K562 (cell line): ENCODE results near the gene OXT. TPM values are rescaled to one million over a fixed set of nuclear protein-coding genes. Genes with fewer than 3 reads are reported as not detected.

ENCODE experiments used
- ATAC-seq: fragments of 200-7000 bp; cut with Tn5 transposase; 3 replicates; pipeline ENCODE4 v1.9.1; 2020; ENCODE audit warnings: moderate library complexity
- BruUV-seq: library from RNA; stranded (reverse); fragments of 400-500 nt; replicated peaks from 2 replicates; lab custom pipeline; 2021; lab: Mats Ljungman, UMichigan
- CTCF ChIA-PET: fragments of 300-600 bp; formaldehyde crosslinking; extraction: SDS; loops from one replicate; lab custom pipeline; 2021; ENCODE audit warnings: low intra/inter-chr PET ratio; lab: Yijun Ruan, JAX
- POLR2A ChIA-PET: fragments of 300-600, 350-650 bp; sonication (Branson Sonifier 250); formaldehyde crosslinking; extraction: SDS; loops from one replicate; lab custom pipeline; 2021; ENCODE audit warnings: antibody characterized with exemption, inconsistent platforms; lab: Yijun Ruan, JAX
- DNase-seq, 4 experiments: peaks; one replicate each; pipeline versions ENCODE4 v3.0.0 to v3.0.0-alpha.2; 2011 to 2018; ENCODE audit warnings: low spot score in 3 of 4, mixed read lengths in 3 of 4; ENCODE audit errors: extremely low read depth in 1 of 4
- FAIRE-seq: peaks from 2 replicates; lab custom pipeline; 2011; peaks lifted over from hg19 to GRCh38; lab: Jason Lieb, UNC
- H2AFZ ChIP-seq: 2 replicates; pipeline ENCODE4 v1.6.0; 2011; ENCODE audit warnings: low read depth, low read length, control low read depth, inconsistent platforms
- H3K27ac ChIP-seq: fragments of 200-600 bp; 3 replicates; pipeline ENCODE4 v1.8.0; 2011; ENCODE audit warnings: low read depth, mild to moderate bottlenecking, control low read depth, inconsistent platforms, low read length, moderate library complexity, mixed read lengths; ENCODE audit errors: extremely low read depth
- H3K27me3 ChIP-seq, 2 experiments: fragments of 300-600 bp in 1 of 2; 2 replicates in 1 of 2; 3 replicates in 1 of 2; pipeline versions ENCODE4 v1.6.0 to v1.8.0; 2011; ENCODE audit warnings: inconsistent platforms in 2 of 2, low read length in 2 of 2, mild to moderate bottlenecking in 1 of 2, mixed read lengths in 1 of 2, moderate library complexity in 1 of 2; ENCODE audit not compliant: control insufficient read depth in 2 of 2, insufficient read depth in 2 of 2
- H3K36me3 ChIP-seq: fragments of 300-600 bp; 3 replicates; pipeline ENCODE4 v1.8.0; 2011; ENCODE audit warnings: mild to moderate bottlenecking, low read length, inconsistent platforms; ENCODE audit not compliant: control insufficient read depth, insufficient read depth
- H3K4me1 ChIP-seq, 2 experiments: fragments of 200-600 bp in 1 of 2; replicated peaks in 1 of 2; 2 replicates in 1 of 2; 3 replicates in 1 of 2; pipeline versions ENCODE4 v1.5.1 to v1.8.0; 2011; ENCODE audit warnings: inconsistent platforms in 2 of 2, low read length in 2 of 2, mild to moderate bottlenecking in 1 of 2, mixed read lengths in 1 of 2, moderate library complexity in 1 of 2; ENCODE audit not compliant: control insufficient read depth in 2 of 2, insufficient read depth in 2 of 2
- H3K4me2 ChIP-seq: 2 replicates; pipeline ENCODE4 v1.6.1; 2011; ENCODE audit warnings: low read length, control low read depth, inconsistent platforms, mixed read lengths; ENCODE audit not compliant: insufficient read depth
- H3K4me3 ChIP-seq: fragments of 200-600 bp; sonication (generic), shearing (Covaris generic); 2 replicates; pipeline ENCODE4 v1.5.1; 2016; ENCODE audit warnings: control low read depth, inconsistent platforms
- H3K79me2 ChIP-seq: fragments of 200-600 bp; 3 replicates; pipeline ENCODE4 v1.8.0; 2011; ENCODE audit warnings: low read length, inconsistent platforms; ENCODE audit not compliant: control insufficient read depth, insufficient read depth
- H3K9ac ChIP-seq, 2 experiments: 2 replicates each; pipeline versions ENCODE4 v1.6.0 to v1.6.1; 2011; ENCODE audit warnings: low read depth in 2 of 2, low read length in 2 of 2, control low read depth in 1 of 2, inconsistent platforms in 1 of 2, mild to moderate bottlenecking in 1 of 2, mixed read lengths in 1 of 2; ENCODE audit not compliant: insufficient read depth in 1 of 2
- H3K9me1 ChIP-seq: one replicate; pipeline ENCODE4 v1.6.0; 2011; ENCODE audit warnings: inconsistent platforms, mild to moderate bottlenecking, low read length, moderate library complexity; ENCODE audit not compliant: control insufficient read depth, insufficient read depth
- H3K9me3 ChIP-seq: replicated peaks from 2 replicates; pipeline ENCODE4 v1.5.1; 2011; ENCODE audit warnings: low read depth, low read length, inconsistent platforms; ENCODE audit not compliant: control insufficient read depth, insufficient read depth
- H4K20me1 ChIP-seq: replicated peaks from 2 replicates; pipeline ENCODE4 v1.6.1; 2011; ENCODE audit warnings: low read length, inconsistent platforms, mixed read lengths; ENCODE audit not compliant: control insufficient read depth, insufficient read depth
- CREB1 ChIP-seq, 2 experiments: sonication (generic) in 1 of 2; formaldehyde crosslinking in 1 of 2; IDR thresholded peaks; 2 replicates each; pipeline versions ENCODE4 v1.6.1 to v1.8.0; 2012 to 2022; ENCODE audit warnings: inconsistent platforms in 1 of 2, mild to moderate bottlenecking in 1 of 2, missing genetic modification reagents in 1 of 2, moderate library complexity in 1 of 2
- ESRRA ChIP-seq: fragments of 450-650 bp; IDR thresholded peaks from 2 replicates; pipeline ENCODE4 v1.6.1; 2014; ENCODE audit warnings: low read depth, mild to moderate bottlenecking, moderate library complexity, borderline replicate concordance
- EWSR1 ChIP-seq: fragments of 450-650 bp; IDR thresholded peaks from 2 replicates; pipeline ENCODE4 v1.6.1; 2018; ENCODE audit warnings: borderline replicate concordance, mild to moderate bottlenecking, low read depth, moderate library complexity; ENCODE audit not compliant: partially characterized antibody
- HMG20A ChIP-seq: fragments of 450-650 bp; formaldehyde crosslinking; conservative IDR thresholded peaks from 2 replicates; pipeline ENCODE4 v1.4.0; 2020; ENCODE audit warnings: mild to moderate bottlenecking, mixed read lengths
- HOXB6 ChIP-seq: fragments of 250-450 bp; sonication (Bioruptor Pico); IDR thresholded peaks from 2 replicates; pipeline ENCODE4 v1.5.1; 2022; ENCODE audit warnings: mild to moderate bottlenecking, borderline replicate concordance
- JUNB ChIP-seq: fragments of 450-650 bp; formaldehyde crosslinking; conservative IDR thresholded peaks from 2 replicates; pipeline ENCODE4 v1.4.0; 2020; ENCODE audit warnings: mild to moderate bottlenecking
- NFRKB ChIP-seq: fragments of 450-650 bp; IDR thresholded peaks from 2 replicates; pipeline ENCODE4 v1.6.1; 2016; ENCODE audit warnings: low read depth
- PRDM10 ChIP-seq: fragments of 450-650 bp; IDR thresholded peaks from 2 replicates; pipeline ENCODE4 v1.6.1; 2018; ENCODE audit not compliant: partially characterized antibody
- SMARCA4 ChIP-seq: fragments of 450-650 bp; IDR thresholded peaks from 2 replicates; pipeline ENCODE4 v1.6.1; 2016
- XRCC5 ChIP-seq: fragments of 200-400 bp; formaldehyde crosslinking; IDR thresholded peaks from 2 replicates; pipeline ENCODE4 v1.6.1; 2017; ENCODE audit warnings: low read depth, mild to moderate bottlenecking, low read length
- ZNF24 ChIP-seq: fragments of 450-650 bp; IDR thresholded peaks from 2 replicates; pipeline ENCODE4 v1.6.1; 2016
- ZNF3 ChIP-seq: fragments of 250-450 bp; sonication (Bioruptor Pico); IDR thresholded peaks from 2 replicates; pipeline ENCODE4 v1.5.0; 2021; ENCODE audit warnings: mild to moderate bottlenecking, moderate library complexity
- WGBS: fragments of 100-300 bp; shearing (Covaris generic); methylation state at CpG from one replicate; pipeline ENCODE4 v1.1.6; 2016; ENCODE audit warnings: low coverage, mixed read lengths; ENCODE audit not compliant: insufficient coverage; ENCODE audit errors: missing lambda C conversion rate; 5-methylcytosine and 5-hydroxymethylcytosine counted together
- in situ Hi-C: fragments of 300-500 bp; cut with MboI; formaldehyde crosslinking; loops from 4 replicates; pipeline ENCODE4 v1.15.0; 2018; ENCODE audit warnings: inconsistent platforms, mixed read lengths
- intact Hi-C: fragments of 100-400 bp; cut with micrococcal nuclease; formaldehyde crosslinking; loops from 2 replicates; pipeline ENCODE4 v1.14.2; 2022
- polyA plus RNA-seq, 8 experiments: library from polyadenylated mRNA; depleted of rRNA in 4 of 8; stranded (reverse) in 5 of 8; unstranded in 3 of 8; fragments of >200 nt; fragmentation: Nextera tagmentation in 2 of 8; fragmentation: Illumina TruSeq in 1 of 8; extraction: Ambion mirVana in 2 of 8; extraction: Trizol in 1 of 8; gene quantifications; 2 replicates each; pipeline versions ENCODE4 v1.2.1 to v1.2.3, GENCODE V29; 2011 to 2014; ENCODE audit warnings: inconsistent platforms in 1 of 8, missing spikeins in 1 of 8
- total RNA-seq, 7 experiments: library from RNA; depleted of rRNA in 6 of 7; stranded (reverse); fragments of >200 nt in 6 of 7; fragmentation: Illumina TruSeq in 2 of 7; extraction: Trizol in 2 of 7; gene quantifications; 2 replicates each; pipeline versions ENCODE4 v1.2.1 to v1.2.3, GENCODE V29; 2011 to 2021; ENCODE audit warnings: low replicate concordance in 1 of 7
- TF ChIP-seq, protein P1 (sequence below): fragments of 200-400 bp; formaldehyde crosslinking; IDR thresholded peaks from 2 replicates; pipeline ENCODE4 v1.6.1; 2017; ENCODE audit warnings: mild to moderate bottlenecking, low read depth, low read length, moderate library complexity
- TF ChIP-seq, protein P2 (sequence below): fragments of 150-350 bp; conservative IDR thresholded peaks from 2 replicates; pipeline ENCODE4 v1.6.1; 2014; ENCODE audit warnings: low read length

Gene OXT
- total and polyA plus RNA-seq, 9 of the 15 experiments (the other 6 are each of a cell fraction or from before 2014, with no cell fraction given) = not detected

GRCh38 chr20:3032624-3033023 lies 38.8 kb upstream of the OXT start (continued):
- TF ChIP-seq JUNB (CRISPR knock-in tag) (no peak), HMG20A (CRISPR knock-in tag) (no peak)

GRCh38 chr20:3037654-3038053 lies 33.8 kb upstream of the OXT start:
- Histone ChIP-seq H3K9me1 (no peaks in the 10 kb centered on the region), H3K4me2 (no peak overlapping the region), H4K20me1 (no peaks in the 10 kb centered on the region), H3K4me1 (peaks cover 6% of the 10 kb centered on the region in 2 experiments; a peak in 4 of 5 replicates), H3K36me3 (peaks cover 70% of the 10 kb centered on the region; the same call in 2 of the 3 replicates), H3K9me3 (no peaks in the 10 kb centered on the region), H3K9ac (no peak overlapping the region; a peak in 1 of 4 replicates), H2AFZ (no peak overlapping the region), H3K27ac (no peak overlapping the region), H3K4me3 (no peak overlapping the region), H3K27me3 (no peaks in the 10 kb centered on the region), H3K79me2 (no peaks in the 10 kb centered on the region)
- ATAC-seq (peak; percentile 61), DNase-seq (no peak), FAIRE-seq (peak; percentile 19)
- in situ Hi-C loops (no loop called here), intact Hi-C loops (no loop called here)
- ChIA-PET POLR2A (no interaction called here), CTCF (no interaction called here)
- WGBS = 65% methylated on average over 3 of the region's 3 CpGs
- no TSS peak for BruUV-seq
- TF ChIP-seq PRDM10 = no peak
- no peak for TF ChIP-seq HOXB6 (CRISPR knock-in tag)
- no peak for TF ChIP-seq XRCC5
- no peak for TF ChIP-seq ZNF24
- no peak for TF ChIP-seq EWSR1
- TF ChIP-seq, protein P1, sequence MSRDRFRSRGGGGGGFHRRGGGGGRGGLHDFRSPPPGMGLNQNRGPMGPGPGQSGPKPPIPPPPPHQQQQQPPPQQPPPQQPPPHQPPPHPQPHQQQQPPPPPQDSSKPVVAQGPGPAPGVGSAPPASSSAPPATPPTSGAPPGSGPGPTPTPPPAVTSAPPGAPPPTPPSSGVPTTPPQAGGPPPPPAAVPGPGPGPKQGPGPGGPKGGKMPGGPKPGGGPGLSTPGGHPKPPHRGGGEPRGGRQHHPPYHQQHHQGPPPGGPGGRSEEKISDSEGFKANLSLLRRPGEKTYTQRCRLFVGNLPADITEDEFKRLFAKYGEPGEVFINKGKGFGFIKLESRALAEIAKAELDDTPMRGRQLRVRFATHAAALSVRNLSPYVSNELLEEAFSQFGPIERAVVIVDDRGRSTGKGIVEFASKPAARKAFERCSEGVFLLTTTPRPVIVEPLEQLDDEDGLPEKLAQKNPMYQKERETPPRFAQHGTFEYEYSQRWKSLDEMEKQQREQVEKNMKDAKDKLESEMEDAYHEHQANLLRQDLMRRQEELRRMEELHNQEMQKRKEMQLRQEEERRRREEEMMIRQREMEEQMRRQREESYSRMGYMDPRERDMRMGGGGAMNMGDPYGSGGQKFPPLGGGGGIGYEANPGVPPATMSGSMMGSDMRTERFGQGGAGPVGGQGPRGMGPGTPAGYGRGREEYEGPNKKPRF = no peak
- no peak for TF ChIP-seq SMARCA4
- no peak for TF ChIP-seq ZNF3 (CRISPR knock-in tag)
- no peak for TF ChIP-seq NFRKB
- TF ChIP-seq CREB1 (IDR thresholded peaks at IDR 0.05) = no peak
- TF ChIP-seq CREB1 (CRISPR knock-in tag; IDR thresholded peaks at IDR 0.05) = no peak
- no peak for TF ChIP-seq ESRRA
- TF ChIP-seq, protein P2, sequence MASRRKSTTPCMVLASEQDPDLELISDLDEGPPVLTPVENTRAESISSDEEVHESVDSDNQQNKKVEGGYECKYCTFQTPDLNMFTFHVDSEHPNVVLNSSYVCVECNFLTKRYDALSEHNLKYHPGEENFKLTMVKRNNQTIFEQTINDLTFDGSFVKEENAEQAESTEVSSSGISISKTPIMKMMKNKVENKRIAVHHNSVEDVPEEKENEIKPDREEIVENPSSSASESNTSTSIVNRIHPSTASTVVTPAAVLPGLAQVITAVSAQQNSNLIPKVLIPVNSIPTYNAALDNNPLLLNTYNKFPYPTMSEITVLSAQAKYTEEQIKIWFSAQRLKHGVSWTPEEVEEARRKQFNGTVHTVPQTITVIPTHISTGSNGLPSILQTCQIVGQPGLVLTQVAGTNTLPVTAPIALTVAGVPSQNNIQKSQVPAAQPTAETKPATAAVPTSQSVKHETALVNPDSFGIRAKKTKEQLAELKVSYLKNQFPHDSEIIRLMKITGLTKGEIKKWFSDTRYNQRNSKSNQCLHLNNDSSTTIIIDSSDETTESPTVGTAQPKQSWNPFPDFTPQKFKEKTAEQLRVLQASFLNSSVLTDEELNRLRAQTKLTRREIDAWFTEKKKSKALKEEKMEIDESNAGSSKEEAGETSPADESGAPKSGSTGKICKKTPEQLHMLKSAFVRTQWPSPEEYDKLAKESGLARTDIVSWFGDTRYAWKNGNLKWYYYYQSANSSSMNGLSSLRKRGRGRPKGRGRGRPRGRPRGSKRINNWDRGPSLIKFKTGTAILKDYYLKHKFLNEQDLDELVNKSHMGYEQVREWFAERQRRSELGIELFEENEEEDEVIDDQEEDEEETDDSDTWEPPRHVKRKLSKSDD = no peak
